HCT116 (cell line): ENCODE measurements around the gene ST8SIA2. TPM values are rescaled to one million over a fixed set of nuclear protein-coding genes. Genes with fewer than 3 reads are reported as not detected.

ENCODE experiments used
- ATAC-seq: fragments of 200-7000 bp; cut with Tn5 transposase; 2 replicates; pipeline ENCODE4 v1.9.1; 2020; ENCODE audit warnings: mild to moderate bottlenecking, moderate library complexity
- BruUV-seq: library from RNA; stranded (reverse); fragments of 400-500 nt; replicated peaks from 2 replicates; lab custom pipeline; 2021; lab: Mats Ljungman, UMichigan
- CTCF ChIA-PET: fragments of 300-600 bp; sonication (Branson Sonifier 250); formaldehyde crosslinking; loops from one replicate; lab custom pipeline; 2021; ENCODE audit warnings: antibody characterized with exemption; lab: Charles Lee
- POLR2A ChIA-PET: fragments of 300-600, 350-600 bp; sonication (Branson Sonifier 250); formaldehyde crosslinking; loops from one replicate; lab custom pipeline; 2021; ENCODE audit warnings: antibody characterized with exemption; lab: Charles Lee
- RAD21 ChIA-PET, 2 experiments: fragments of 300-600 bp; sonication (Branson Sonifier 250); formaldehyde crosslinking; loops; one replicate each; lab custom pipeline; 2023; ENCODE audit warnings: low total read pairs in 2 of 2; ENCODE audit not compliant: uncharacterized antibody in 2 of 2, unreplicated experiment in 2 of 2, low non-redundant PET in 1 of 2; lab: Charles Lee
- DNase-seq: peaks from one replicate; pipeline ENCODE4 v3.0.0-alpha.2; 2010; ENCODE audit warnings: low read depth, low spot score
- H2AFZ ChIP-seq: fragments of 200-600 bp; shearing (Covaris generic), sonication (generic); 2 replicates; pipeline ENCODE4 v1.6.1; 2017; ENCODE audit warnings: low read depth, mixed run types, mixed read lengths, antibody characterized with exemption, low read length; ENCODE audit not compliant: poor library complexity, severe bottlenecking
- H3K27ac ChIP-seq: 2 replicates; pipeline ENCODE4 v1.5.1; 2012; ENCODE audit warnings: low read depth, low read length
- H3K27me3 ChIP-seq: fragments of 200-600 bp; sonication (generic); 2 replicates; pipeline ENCODE4 v1.6.1; 2016; ENCODE audit warnings: mixed run types, low read length, mixed read lengths; ENCODE audit not compliant: insufficient read depth
- H3K36me3 ChIP-seq, 2 experiments: fragments of 200-500 bp in 1 of 2; fragments of 200-600 bp in 1 of 2; sonication (Bioruptor generic) in 1 of 2; sonication (generic) in 1 of 2; 2 replicates each; pipeline versions ENCODE4 v1.5.1 to v1.6.1; 2014 to 2016; ENCODE audit warnings: low read length in 2 of 2, inconsistent platforms in 1 of 2, mixed read lengths in 1 of 2, mixed run types in 1 of 2; ENCODE audit not compliant: insufficient read depth in 2 of 2, control insufficient read depth in 1 of 2
- H3K4me1 ChIP-seq, 2 experiments: fragments of 200-600 bp in 1 of 2; sonication (generic) in 1 of 2; 2 replicates each; pipeline versions ENCODE4 v1.5.1 to v1.6.1; 2012 to 2017; ENCODE audit warnings: low read length in 2 of 2, inconsistent platforms in 1 of 2, mild to moderate bottlenecking in 1 of 2, mixed read lengths in 1 of 2, mixed run types in 1 of 2, moderate library complexity in 1 of 2; ENCODE audit not compliant: insufficient read depth in 2 of 2, control insufficient read depth in 1 of 2
- H3K4me2 ChIP-seq: fragments of 200-600 bp; sonication (generic); 2 replicates; pipeline ENCODE4 v1.6.1; 2017; ENCODE audit warnings: mixed run types, low read length, mixed read lengths
- H3K4me3 ChIP-seq, 2 experiments: fragments of 200-600 bp in 1 of 2; sonication (generic) in 1 of 2; replicated peaks in 1 of 2; 2 replicates each; pipeline ENCODE4 v1.5.1; 2011 to 2016; ENCODE audit warnings: low read length in 2 of 2, control low read depth in 1 of 2, low read depth in 1 of 2, mild to moderate bottlenecking in 1 of 2, mixed read lengths in 1 of 2, mixed run types in 1 of 2
- H3K79me2 ChIP-seq: fragments of 200-600 bp; sonication (generic); 2 replicates; pipeline ENCODE4 v1.6.1; 2017; ENCODE audit warnings: mild to moderate bottlenecking, mixed run types, low read length, moderate library complexity, mixed read lengths; ENCODE audit not compliant: insufficient read depth
- H3K9ac ChIP-seq: fragments of 200-600 bp; sonication (generic); 2 replicates; pipeline ENCODE4 v1.6.1; 2016; ENCODE audit warnings: low read length, mixed read lengths
- H3K9me2 ChIP-seq: fragments of 200-600 bp; sonication (generic), shearing (Covaris generic); 2 replicates; pipeline ENCODE4 v1.6.1; 2017; ENCODE audit warnings: mixed run types, mild to moderate bottlenecking, moderate library complexity; ENCODE audit not compliant: insufficient read depth
- H3K9me3 ChIP-seq, 2 experiments: fragments of 200-500 bp in 1 of 2; fragments of 200-600 bp in 1 of 2; sonication (Bioruptor generic) in 1 of 2; sonication (generic) in 1 of 2; 2 replicates each; pipeline ENCODE4 v1.6.1; 2014 to 2017; ENCODE audit warnings: low read length in 2 of 2, mixed read lengths in 2 of 2, inconsistent platforms in 1 of 2, low read depth in 1 of 2, mild to moderate bottlenecking in 1 of 2, mixed run types in 1 of 2, moderate library complexity in 1 of 2; ENCODE audit not compliant: control insufficient read depth in 1 of 2, insufficient read depth in 1 of 2
- H4K20me1 ChIP-seq: fragments of 200-600 bp; sonication (generic), shearing (Covaris generic); 2 replicates; pipeline ENCODE4 v1.6.1; 2017; ENCODE audit warnings: mixed run types, mild to moderate bottlenecking, moderate library complexity; ENCODE audit not compliant: insufficient read depth
- CBX3 ChIP-seq: IDR thresholded peaks from 2 replicates; pipeline ENCODE4 v1.6.1; 2012; ENCODE audit warnings: low read depth
- CEBPB ChIP-seq: IDR thresholded peaks from 2 replicates; pipeline ENCODE4 v1.6.1; 2012; ENCODE audit warnings: low read depth
- EGR1 ChIP-seq: IDR thresholded peaks from 2 replicates; pipeline ENCODE4 v1.6.1; 2012; ENCODE audit warnings: low read depth
- ELF1 ChIP-seq: IDR thresholded peaks from 2 replicates; pipeline ENCODE4 v1.6.1; 2012; ENCODE audit warnings: low read depth, borderline replicate concordance
- EZH2 ChIP-seq: fragments of 200-600 bp; sonication (generic); IDR thresholded peaks from 2 replicates; pipeline ENCODE4 v1.6.1; 2017; ENCODE audit warnings: antibody characterized with exemption, mixed run types
- EZH2phosphoT487 ChIP-seq: fragments of 200-600 bp; IDR thresholded peaks from 2 replicates; pipeline ENCODE4 v1.6.1; 2018; ENCODE audit warnings: antibody characterized with exemption, borderline replicate concordance
- JUND ChIP-seq: IDR thresholded peaks from 2 replicates; pipeline ENCODE4 v1.6.1; 2012
- POLR2A ChIP-seq: IDR thresholded peaks from 2 replicates; pipeline ENCODE4 v1.7.0; 2011; ENCODE audit warnings: borderline replicate concordance; ENCODE audit not compliant: insufficient read depth, insufficient read length; ENCODE audit errors: extremely low read depth
- POLR2AphosphoS5 ChIP-seq: IDR thresholded peaks from 2 replicates; pipeline ENCODE4 v1.6.1; 2011; ENCODE audit warnings: mild to moderate bottlenecking, low read depth, low read length, moderate library complexity
- RAD21 ChIP-seq: IDR thresholded peaks from 2 replicates; pipeline ENCODE4 v1.6.1; 2012; ENCODE audit warnings: low read depth, mild to moderate bottlenecking
- SIN3A ChIP-seq: IDR thresholded peaks from 2 replicates; pipeline ENCODE4 v1.6.1; 2012; ENCODE audit warnings: low read depth
- SRF ChIP-seq: IDR thresholded peaks from 2 replicates; pipeline ENCODE4 v1.6.1; 2012; ENCODE audit warnings: low read depth
- ZBTB33 ChIP-seq: IDR thresholded peaks from 2 replicates; pipeline ENCODE4 v1.6.1; 2011; ENCODE audit warnings: mild to moderate bottlenecking, low read length, moderate library complexity; ENCODE audit not compliant: insufficient replicate concordance; ENCODE audit errors: extremely low read depth
- ZFX ChIP-seq: fragments of 450-650 bp; IDR thresholded peaks from 2 replicates; pipeline ENCODE4 v1.6.1; 2017
- intact Hi-C: fragments of 100-400 bp; cut with micrococcal nuclease; formaldehyde crosslinking; loops from 2 replicates; pipeline ENCODE4 v1.10.0; 2022
- total RNA-seq: library from RNA; stranded (reverse); gene quantifications from one replicate; pipeline ENCODE4 v1.2.1, GENCODE V29; 2021; ENCODE audit not compliant: unreplicated experiment
- TF ChIP-seq, protein P1 (sequence below), 3 experiments: fragments of 200-600 bp in 1 of 3; sonication (generic) in 1 of 3; IDR thresholded peaks in 2 of 3; conservative IDR thresholded peaks in 1 of 3; 2 replicates each; pipeline ENCODE4 v1.5.1; 2012 to 2017; ENCODE audit warnings: low read depth in 2 of 3, low read length in 2 of 3, antibody characterized with exemption in 1 of 3, borderline replicate concordance in 1 of 3, control low read depth in 1 of 3, mild to moderate bottlenecking in 1 of 3, mixed read lengths in 1 of 3, mixed run types in 1 of 3, moderate library complexity in 1 of 3; ENCODE audit not compliant: insufficient read depth in 1 of 3

The ST8SIA2 gene
- total RNA-seq, 1 experiment from 2014 or later = not detected

GRCh38 chr15:92407321-92407720 lies 13.6 kb downstream of the ST8SIA2 start:
- Histone ChIP-seq H3K9me2 (no peaks in the 10 kb centered on the region), H3K4me1 (no peaks in the 10 kb centered on the region), H3K4me3 (no peak overlapping the region), H3K4me2 (no peak overlapping the region), H3K27me3 (peaks cover 34% of the 10 kb centered on the region), H3K9me3 (no peaks in the 10 kb centered on the region), H4K20me1 (no peaks in the 10 kb centered on the region), H3K36me3 (no peaks in the 10 kb centered on the region), H3K27ac (no peak overlapping the region), H3K79me2 (no peaks in the 10 kb centered on the region), H2AFZ (no peak overlapping the region), H3K9ac (no peak overlapping the region)
- ChIA-PET RAD21 (no interaction called here), POLR2A (no interaction called here), CTCF (no interaction called here)
- DNase-seq (no peak), ATAC-seq (no peak)
- TF ChIP-seq RAD21 (no peak), SRF (no peak), EGR1 (no peak)
- no TSS peak for BruUV-seq
- intact Hi-C loops = no loop called here

GRCh38 chr15:92407916-92408315 lies 14.2 kb downstream of the ST8SIA2 start:
- POLR2A ChIA-PET = no interaction called here
- DNase-seq = no peak
- Histone ChIP-seq H3K9me3 (no peaks in the 10 kb centered on the region), H3K4me2 (no peak overlapping the region), H3K79me2 (no peaks in the 10 kb centered on the region), H3K36me3 (no peaks in the 10 kb centered on the region), H3K4me1 (no peaks in the 10 kb centered on the region), H4K20me1 (no peaks in the 10 kb centered on the region), H3K9me2 (no peaks in the 10 kb centered on the region), H3K9ac (no peak overlapping the region), H3K27me3 (peaks cover 30% of the 10 kb centered on the region), H2AFZ (no peak overlapping the region), H3K27ac (no peak overlapping the region), H3K4me3 (no peak overlapping the region)
- CTCF ChIA-PET = no interaction called here
- ATAC-seq = no peak
- RAD21 ChIA-PET = no interaction called here
- no TSS peak for BruUV-seq
- intact Hi-C loops = no loop called here
- TF ChIP-seq EZH2phosphoT487 = no peak
- no peak for TF ChIP-seq ELF1
- no peak for TF ChIP-seq EGR1
- TF ChIP-seq POLR2A = no peak
- no peak for TF ChIP-seq CBX3
- no peak for TF ChIP-seq ZBTB33
- TF ChIP-seq, protein P1, sequence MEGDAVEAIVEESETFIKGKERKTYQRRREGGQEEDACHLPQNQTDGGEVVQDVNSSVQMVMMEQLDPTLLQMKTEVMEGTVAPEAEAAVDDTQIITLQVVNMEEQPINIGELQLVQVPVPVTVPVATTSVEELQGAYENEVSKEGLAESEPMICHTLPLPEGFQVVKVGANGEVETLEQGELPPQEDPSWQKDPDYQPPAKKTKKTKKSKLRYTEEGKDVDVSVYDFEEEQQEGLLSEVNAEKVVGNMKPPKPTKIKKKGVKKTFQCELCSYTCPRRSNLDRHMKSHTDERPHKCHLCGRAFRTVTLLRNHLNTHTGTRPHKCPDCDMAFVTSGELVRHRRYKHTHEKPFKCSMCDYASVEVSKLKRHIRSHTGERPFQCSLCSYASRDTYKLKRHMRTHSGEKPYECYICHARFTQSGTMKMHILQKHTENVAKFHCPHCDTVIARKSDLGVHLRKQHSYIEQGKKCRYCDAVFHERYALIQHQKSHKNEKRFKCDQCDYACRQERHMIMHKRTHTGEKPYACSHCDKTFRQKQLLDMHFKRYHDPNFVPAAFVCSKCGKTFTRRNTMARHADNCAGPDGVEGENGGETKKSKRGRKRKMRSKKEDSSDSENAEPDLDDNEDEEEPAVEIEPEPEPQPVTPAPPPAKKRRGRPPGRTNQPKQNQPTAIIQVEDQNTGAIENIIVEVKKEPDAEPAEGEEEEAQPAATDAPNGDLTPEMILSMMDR (IDR thresholded peaks at IDR 0.05 in 2 of 3, conservative IDR thresholded peaks at IDR 0.05 in 1 of 3; ENCODE audit: borderline replicate concordance in 1 of 3, insufficient read depth in 1 of 3, low read depth in 2 of 3, low read length in 2 of 3) = no peak
- no peak for TF ChIP-seq EZH2
- TF ChIP-seq SIN3A = no peak
- no peak for TF ChIP-seq CEBPB
- no peak for TF ChIP-seq JUND
- no peak for TF ChIP-seq POLR2AphosphoS5
- no peak for TF ChIP-seq ZFX
